T-helper 1 cell treated with Interleukin-12 subunit alpha and Interleukin-12 subunit beta and Interleukin-4 antibody, amounts not matched to agents 30 ng/mL and 1 ng/mL, for 36 hours (primary cell): ENCODE data around the gene SCGB1C1. TPM values are rescaled to one million over a fixed set of nuclear protein-coding genes. Genes with fewer than 3 reads are reported as not detected.
"Not testable (repeated sequence)": the region's sequence is repeated elsewhere in the genome, so short reads cannot be mapped to it uniquely, and the experiment has no call there.

Source experiments
- intact Hi-C: fragments of 100-400 bp; cut with micrococcal nuclease; formaldehyde crosslinking; loops from one replicate; pipeline ENCODE4 v1.15.1; 2024
- total RNA-seq: library from RNA; stranded (reverse); gene quantifications from 2 replicates; pipeline ENCODE4 v1.2.3, GENCODE V29; 2022

The SCGB1C1 gene
- total RNA-seq, 1 donor from 2014 or later: not detected

DNA sequence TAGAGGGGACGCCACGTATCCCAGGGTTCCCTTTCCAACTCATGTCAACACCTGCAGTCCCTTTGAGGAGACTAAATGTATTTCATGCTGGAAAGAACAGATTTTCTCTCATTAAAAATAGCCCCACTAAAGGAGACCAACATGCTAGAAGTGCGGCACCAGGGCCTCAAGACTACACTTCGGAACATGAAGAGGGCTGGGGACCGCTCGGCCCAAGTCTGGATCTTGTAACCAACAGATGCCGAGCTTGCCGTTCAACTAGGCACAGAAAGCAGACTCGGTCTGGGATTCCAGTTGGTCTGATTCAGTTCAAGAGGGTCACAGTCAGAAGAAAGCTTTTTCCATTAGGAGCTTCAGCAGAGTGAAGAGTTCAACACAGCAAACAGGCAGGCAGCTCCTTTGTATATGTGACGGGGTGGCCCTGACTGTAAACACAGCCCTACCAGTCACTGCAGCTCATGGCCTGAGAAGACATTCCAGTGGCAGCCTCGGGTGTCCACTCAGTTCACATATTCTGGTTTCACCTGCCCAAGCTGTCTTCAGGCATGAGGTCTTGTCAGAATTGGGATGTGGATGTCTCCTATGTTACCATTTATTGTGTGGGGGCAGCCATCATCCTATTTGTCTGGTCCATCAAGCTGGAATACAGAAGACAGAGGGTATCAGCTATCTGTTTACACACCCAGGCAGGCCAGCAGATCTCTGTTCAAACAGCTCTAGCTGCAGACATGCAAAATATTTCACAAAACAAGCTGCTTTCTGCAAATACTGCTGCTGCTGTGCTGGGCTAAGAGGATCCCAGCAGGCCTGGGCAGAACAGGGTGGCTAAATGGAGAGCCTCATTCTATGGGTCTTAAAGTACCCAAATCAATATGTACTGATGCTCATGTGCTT lies 23.4 kb downstream of the SCGB1C1 start:
- intact Hi-C loops: no loop called here

DNA sequence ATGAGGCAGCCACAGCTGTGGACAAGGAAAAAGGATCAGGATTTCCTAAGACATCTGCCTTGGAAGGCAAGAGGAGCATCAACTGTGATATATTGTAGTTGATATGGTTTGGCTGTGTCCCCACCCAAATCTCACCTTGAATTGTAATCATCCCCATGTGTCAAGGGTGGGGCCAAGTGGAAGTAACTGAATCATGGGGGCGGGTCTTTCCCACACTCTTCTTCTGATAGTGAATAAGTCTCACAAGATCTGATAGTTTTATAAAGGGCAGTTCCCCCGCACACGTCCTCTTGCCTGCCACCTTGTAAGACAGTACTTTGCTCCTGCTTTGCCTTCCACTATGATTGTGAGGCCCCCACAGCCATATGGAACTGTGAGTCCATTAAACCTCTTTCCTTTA lies 24.8 kb downstream of the SCGB1C1 start:
- intact Hi-C loops: no loop called here

DNA sequence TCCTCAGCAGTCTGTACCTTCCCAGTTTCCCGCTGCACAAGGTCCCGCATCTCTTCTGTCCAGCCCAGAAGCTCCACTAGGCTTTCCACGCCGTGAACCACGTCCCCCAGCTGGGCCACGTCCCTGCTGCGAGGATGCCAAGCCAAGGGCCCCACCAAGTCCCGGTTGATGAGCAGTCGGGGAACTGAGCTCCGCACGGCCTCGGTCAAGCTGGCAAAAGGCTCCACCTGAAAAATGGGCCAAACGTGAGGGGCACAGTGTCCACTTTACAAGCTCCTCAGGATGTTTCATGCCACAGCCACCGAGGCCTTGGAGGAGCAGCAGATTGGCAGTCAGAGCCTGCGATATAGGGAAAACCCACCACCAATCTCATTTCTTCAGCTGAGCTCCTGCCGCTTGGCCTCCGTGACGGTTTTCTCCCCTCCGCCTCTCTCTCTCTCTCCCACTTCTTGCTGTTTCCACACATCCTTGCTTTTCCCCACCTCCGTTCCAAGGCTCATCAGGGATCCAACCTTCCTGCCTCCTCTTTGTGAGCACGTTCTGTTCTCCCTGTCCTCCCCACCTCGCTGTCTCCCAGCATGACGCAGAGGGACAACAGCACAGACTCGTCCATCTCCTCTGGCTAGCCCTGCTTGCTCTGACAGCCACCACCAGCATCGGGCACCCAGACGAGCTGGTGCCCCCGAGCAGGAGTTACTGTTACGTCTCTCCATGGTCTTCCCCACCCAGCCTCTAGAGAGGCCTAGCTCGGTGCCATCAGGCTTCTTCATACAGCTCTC lies 26.1 kb downstream of the SCGB1C1 start:
- intact Hi-C loops: no loop called here

DNA sequence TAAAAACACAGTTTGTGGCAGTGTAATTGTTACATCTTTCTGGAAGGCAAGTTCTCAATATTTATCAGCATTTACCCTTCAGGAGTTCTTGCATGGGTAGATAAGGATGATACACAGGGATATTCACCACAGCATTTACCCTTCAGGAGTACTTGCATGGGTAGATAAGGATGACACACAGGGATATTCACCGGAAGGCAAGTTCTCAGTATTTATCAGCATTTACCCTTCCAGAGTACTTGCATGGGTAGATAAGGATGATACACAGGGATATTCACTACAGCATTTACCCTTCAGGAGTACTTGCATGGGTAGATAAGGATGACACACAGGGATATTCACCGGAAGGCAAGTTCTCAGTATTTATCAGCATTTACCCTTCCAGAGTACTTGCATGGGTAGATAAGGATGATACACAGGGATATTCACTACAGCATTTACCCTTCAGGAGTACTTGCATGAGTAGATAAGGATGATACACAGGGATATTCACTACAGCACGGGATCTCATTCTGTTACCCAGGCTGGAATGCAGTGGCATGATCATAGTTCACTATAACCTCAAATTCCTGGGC lies 27.9 kb downstream of the SCGB1C1 start:
- intact Hi-C loops: not testable (repeated sequence)

DNA sequence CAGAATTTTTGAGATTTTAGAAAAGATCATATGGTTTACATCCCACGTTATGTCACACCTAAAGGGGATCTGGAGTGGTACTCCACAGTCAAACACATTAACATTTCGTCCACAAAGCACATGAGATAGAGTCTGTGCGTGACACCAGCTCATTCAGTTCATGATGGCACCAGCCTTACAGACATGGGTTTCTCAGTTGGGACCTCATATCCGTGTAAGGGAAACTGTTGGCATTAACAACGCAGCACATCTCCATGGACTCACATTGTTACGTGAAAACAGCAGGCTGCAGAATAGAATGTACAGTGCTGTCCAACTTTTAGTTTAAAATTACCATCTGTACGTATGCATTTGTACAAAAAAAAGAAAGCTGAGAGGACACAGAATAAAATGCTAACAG lies 28.7 kb downstream of the SCGB1C1 start:
- intact Hi-C loops: no loop called here

DNA sequence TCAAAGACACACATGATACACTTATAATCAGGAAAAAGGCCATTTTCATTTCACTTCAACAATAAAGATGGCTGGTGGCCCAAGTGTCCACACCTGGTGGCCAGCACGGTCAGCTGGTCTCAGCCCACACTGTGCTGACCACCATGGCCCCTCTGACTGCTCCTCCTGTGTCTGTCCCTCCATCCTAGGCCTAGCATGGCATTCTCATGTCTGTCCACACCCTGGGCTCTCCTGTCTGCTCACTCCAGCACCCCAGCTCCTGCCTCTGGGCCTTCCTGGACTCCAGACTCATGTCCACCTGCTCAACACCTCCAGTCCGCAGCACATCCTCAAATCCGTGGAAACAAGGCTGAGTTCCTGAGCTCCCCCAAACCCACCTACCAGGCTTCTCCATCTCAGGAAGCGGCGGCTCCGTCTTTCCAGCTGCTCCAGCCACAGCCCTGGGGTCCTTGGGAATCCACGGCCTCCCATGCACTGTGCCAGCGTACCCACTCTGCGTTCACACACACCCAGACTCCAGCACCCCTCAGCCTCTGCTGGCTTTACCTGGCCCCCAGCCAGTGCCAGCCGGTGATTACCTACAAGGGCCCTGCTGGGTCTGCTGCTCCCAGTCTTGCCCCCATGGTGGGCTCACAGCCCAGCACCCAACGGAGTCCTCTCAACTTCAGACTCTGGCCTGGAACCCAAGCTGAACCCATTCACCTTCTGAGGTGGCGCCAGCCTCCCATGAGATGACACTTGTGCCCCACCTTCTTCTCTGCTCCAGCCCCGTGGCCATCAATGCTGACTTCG lies 29.3 kb downstream of the SCGB1C1 start:
- intact Hi-C loops: no loop called here

DNA sequence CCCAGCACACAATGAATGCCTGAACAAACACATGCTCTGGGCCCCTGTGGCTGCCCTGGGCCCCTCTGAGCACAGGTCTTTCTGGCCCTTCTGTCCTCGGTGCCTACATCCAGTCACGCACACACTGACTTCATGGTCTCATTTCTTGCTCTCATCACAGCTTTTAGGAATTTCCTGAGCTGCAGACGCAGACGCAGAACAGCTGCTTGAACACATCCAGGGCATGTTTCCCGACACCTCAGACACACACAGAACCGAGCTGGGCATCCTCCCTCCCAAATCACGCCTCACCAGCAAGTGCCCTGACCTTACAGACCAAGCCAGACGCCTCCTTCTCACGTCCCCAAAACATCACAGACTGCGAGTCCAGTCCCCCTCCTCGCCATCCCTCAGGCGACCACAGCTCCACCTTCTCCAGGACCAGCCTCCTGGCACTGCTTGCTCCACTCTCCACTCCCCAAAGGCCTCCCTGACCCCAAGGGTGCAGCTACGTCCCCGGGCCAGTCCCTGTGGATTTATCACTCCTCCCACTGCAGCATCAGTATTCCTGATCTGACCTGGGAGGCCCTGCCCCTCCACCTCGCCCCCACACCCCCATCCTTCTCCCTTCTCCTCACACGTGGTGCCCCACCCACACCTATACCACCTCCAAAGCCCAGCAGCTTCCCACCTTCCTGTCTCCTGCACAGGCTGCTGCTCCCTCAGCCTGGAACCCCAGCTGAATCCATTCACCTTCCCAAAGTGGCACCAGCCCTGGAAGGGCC lies 30.3 kb downstream of the SCGB1C1 start:
- intact Hi-C loops: no loop called here

DNA sequence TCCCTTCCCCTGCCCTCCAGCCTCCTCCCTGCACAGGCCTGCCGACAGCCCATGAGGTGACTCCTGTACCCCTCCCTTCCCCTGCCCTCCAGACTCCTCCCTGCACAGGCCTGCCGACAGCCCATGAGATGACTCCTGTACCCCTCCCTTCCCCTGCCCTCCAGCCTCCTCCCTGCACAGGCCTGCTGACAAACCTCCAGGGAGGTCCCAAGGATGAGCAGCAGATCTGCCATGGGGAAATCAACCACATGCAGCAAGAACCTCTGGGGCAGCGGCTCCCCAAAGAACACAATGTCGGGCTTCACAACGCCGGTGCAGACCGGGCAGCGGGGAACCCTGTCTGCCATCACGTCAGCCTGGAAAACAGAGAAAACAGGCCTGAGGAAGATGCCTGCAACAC lies 31.0 kb downstream of the SCGB1C1 start:
- intact Hi-C loops: no loop called here

DNA sequence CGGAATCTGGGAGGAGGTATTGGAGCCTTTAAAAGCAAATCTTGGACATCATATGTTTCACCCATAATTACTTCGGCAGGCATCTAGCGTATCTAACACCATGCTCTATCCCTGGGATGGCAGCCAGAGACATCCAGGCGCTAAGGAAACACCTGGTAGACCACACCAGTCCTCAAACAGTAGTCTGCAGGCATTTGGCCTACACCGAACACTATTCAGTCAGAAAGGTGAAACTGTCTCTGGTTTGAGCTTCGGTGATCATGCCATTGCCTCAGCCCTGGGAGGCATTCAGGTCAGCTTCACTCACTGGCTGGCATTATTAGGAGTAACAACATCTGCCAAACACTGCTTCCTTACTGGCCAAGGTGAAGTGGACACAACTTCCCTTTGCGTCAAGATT lies 31.5 kb downstream of the SCGB1C1 start:
- intact Hi-C loops: no loop called here

DNA sequence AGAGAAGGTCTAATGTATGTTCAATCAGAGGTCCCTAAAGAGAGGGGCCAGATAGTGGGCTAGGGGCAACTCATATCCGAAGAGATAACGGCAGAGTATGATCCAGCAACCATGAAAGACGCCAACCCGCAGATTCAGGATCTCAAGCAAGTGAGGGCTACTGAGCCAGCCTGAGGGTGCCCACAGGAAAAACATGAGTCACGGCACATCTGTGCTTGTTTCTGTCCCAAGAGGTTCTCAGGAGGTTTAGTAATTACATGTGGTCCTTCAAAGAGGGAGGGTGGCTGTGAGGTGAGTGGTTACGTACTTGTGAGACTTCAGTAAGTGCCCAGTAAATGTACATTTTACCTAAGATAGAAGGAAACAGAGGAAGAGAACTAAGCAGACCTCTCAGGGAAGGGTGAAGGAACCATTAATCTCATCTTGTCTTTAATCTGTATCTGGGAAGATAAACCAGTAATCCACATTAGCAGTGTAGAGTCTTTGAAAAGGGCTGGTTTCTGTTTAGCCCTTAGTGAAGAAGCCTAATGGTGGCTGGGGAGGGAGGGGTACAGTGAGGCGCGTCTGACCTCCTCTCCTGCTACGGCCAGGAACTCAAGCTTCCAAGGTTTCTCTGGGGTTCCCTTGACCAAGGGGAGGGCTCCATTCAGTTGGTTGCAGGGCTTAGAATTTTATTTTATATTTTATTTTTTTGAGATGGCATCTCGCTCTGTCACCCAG lies 33.0 kb downstream of the SCGB1C1 start:
- intact Hi-C loops: no loop called here

DNA sequence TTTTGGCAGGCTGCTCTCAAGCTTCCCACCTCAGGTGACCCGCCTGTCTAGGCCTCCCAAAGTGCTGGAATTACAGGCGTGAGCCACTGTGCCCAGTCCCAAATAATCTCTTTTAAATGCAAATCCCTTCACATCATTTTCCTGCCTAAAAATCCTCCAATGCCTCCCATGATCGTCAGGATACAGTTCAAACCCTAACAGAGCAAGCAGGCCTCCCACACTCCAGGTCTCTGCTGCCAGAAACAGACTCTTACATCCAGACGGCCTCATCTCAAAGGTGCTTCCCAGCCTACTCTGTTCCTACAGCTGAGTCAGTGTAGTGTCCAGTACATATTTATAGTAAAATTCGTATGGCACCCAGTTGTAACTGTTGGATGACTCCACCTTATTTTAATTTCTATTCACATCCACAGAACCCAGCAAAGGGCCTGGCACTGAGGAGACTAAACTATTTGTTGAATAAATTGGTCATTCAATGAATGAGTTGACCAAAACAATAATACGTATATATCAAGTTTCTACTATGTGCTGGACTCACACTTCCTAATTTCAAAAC lies 35.0 kb downstream of the SCGB1C1 start:
- intact Hi-C loops: no loop called here

DNA sequence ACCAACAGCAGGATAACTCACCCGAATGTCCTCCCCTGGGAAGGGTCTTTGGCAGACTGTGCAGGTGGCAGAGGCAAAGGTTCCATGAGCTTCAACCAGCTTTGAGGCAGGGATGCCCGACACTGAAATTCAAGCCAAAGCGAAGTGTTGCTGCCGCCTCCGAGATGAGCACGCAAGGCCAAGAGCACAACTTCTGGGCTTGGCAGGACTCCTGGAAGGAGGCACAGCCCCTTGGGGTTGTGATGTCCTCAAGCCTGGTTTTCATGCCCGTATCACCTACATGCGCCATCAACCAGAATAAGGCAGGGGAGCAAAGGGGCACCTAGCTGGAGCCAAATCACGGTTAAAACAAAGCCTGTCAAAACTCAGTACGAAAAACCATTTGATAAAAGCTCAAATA lies 37.6 kb downstream of the SCGB1C1 start:
- intact Hi-C loops: no loop called here

DNA sequence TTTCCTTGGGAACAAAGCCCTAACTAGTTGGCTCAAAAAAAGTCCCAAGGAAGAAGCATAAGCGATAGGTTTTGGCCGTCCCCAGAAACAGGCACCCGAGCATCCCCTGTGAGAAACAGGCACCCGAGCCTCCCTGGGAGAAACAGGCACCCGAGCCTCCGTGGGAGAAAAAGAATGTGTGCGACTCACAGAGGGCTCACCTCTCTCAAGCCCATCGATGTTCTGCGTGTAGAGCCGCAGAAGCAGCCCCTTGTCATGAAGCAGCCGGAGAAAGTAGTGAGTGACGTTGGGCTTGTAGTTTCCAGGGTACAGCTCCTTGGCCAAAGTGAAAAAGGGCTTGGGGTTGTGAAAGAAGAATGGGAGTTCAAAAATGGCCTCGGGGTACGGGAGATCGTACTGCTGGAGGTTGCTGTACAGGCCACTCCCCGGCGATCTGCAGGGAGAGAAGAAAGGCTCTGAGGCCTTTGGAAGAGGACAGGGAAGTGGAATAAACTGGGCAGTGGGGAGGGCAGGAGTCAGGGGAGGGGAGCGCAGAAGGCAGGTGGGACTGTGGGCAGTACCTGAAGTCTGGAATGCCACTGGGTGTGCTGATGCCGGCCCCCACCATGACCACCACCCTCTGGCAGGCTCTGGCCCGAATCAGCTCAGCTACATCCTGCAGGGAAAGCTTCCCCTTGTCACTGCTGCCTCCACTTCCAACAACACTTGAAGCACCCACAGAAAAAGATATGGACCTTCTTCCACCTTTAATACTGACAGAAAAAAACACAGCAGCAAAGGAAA lies 40.1 kb downstream of the SCGB1C1 start:
- intact Hi-C loops: no loop called here

DNA sequence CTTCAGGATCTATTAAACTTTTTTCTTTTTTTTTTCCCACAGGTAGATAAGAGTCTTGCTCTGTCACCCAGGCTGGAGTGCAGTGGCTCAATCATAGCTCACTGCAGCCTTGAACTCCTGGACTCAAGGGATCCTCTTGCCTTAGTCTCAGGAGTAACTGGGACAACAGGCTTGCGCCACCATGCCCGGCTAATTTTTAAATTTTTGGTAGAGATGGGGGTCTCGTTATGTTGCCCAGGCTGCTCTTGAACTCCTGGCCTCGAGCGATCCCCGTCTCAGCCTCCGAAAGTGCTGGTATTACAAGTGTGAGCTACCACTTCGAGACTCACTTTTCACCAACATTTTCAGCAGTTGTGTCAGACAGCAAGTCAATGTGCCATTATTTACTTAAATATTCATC lies 42.3 kb downstream of the SCGB1C1 start:
- intact Hi-C loops: loop anchor here (5.0 kb wide), 3 partner anchors 52 to 512 kb away; partner anchors contain the start of genes PGGHG, PHRF1 and TALDO1

DNA sequence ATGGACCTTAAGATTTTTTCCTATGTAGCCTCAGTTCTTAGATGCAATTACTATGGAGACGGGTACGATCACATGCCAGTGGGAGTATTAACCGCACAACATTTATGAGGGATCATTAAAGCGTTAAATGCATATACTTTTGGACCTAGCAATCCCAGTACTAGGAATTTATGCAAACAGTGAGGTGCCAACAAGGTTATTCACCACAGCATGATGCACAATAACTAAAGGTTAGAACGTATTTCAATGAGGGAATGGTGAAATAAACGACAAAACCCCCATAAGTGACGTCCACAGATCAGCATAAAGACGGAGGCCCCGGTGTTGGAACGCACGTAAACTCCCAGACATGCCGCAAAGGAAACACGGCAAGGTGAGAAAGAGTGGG lies 42.7 kb downstream of the SCGB1C1 start:
- intact Hi-C loops: loop anchor here (5.0 kb wide), 3 partner anchors 52 to 512 kb away; partner anchors contain the start of genes PGGHG, PHRF1 and TALDO1

DNA sequence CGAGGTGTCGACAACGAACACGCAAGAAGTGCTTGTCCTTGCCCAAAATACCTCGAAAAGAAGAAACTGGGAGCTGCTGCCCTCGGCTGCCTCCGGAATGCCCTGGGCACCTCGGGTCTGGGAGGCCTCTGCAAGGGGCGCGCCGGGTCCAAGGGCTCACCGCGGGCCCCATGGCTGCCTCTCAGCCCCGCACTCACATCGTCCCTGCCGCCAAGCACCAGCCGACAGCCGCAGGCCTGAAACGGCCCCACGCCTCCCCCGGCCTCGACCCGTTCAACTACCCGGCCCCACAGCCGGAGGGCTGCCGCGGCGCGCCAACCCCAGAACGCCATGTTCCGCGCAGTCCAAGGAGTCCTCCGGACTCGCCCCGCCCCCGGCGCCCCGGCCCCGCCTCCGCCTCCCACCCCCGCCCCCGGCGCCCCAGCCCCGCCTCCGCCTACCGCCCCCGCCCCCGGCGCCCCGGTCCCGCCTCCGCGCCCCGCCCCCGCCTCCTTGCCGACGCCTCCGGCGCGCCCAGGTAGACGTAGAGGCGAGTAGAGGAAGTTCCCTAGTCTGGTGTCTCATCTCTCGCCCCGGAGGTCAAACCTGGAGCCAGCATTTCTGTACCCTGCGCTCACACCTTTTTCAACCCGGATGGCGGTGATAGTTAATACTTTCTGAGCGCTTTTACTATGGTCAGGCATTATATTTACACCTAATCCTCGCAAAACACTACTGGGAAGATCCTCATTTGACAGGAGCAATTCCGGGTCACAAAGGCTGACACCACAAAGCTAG lies 43.3 kb downstream of the SCGB1C1 start, which contains the start of gene SIRT3:
Gene SIRT3, minus strand, starts transcription at position 346 of the 777 bp plus-strand sequence. Its CDS starts 14 bp downstream, at position 332.
- intact Hi-C loops: loop anchor here (1.0 to 5.0 kb wide), 12 partner anchors 29 to 511 kb away; partner anchors contain the start of genes BET1L, DEAF1, LMNTD2 and PGGHG
